Activated CD8-positive, alpha-beta T cell treated with anti-CD3 and anti-CD28 coated beads, Interleukin-2, amount 10 ng/mL, durations not matched to agents 7 days and 5 days (primary cell): ENCODE measurements around the gene CISTR. TPM values are rescaled to one million over a fixed set of nuclear protein-coding genes. Genes with fewer than 3 reads are reported as not detected.

Experiments used
- ATAC-seq: fragments of 150-1000 bp; cut with Tn5 transposase; one replicate; pipeline ENCODE4 v1.10.0; 2021; ENCODE audit warnings: moderate library complexity
- CTCF ChIA-PET: fragments of 350-600 bp; sonication (Branson Sonifier 250); formaldehyde crosslinking; loops from one replicate; lab custom pipeline; 2021; ENCODE audit warnings: antibody characterized with exemption; lab: Charles Lee
- POLR2A ChIA-PET: fragments of 350-600 bp; sonication (Branson Sonifier 250); formaldehyde crosslinking; loops from one replicate; lab custom pipeline; 2021; ENCODE audit warnings: antibody characterized with exemption; lab: Charles Lee
- DNase-seq: peaks from one replicate; pipeline ENCODE4 v3.0.0-alpha.2; 2020
- H3K27ac Mint-ChIP-seq: one replicate; pipeline ENCODE4 v1.8.0; 2021; ENCODE audit warnings: mild to moderate bottlenecking, mixed read lengths
- H3K27me3 Mint-ChIP-seq: one replicate; pipeline ENCODE4 v1.8.0; 2021; ENCODE audit warnings: low read depth, mixed read lengths
- H3K36me3 Mint-ChIP-seq: one replicate; pipeline ENCODE4 v1.8.0; 2021; ENCODE audit warnings: low read depth, mixed read lengths
- H3K4me1 Mint-ChIP-seq: one replicate; pipeline ENCODE4 v1.8.0; 2021; ENCODE audit warnings: low read depth, mixed read lengths
- H3K4me3 Mint-ChIP-seq: one replicate; pipeline ENCODE4 v1.8.0; 2021; ENCODE audit warnings: mild to moderate bottlenecking, mixed read lengths
- H3K9me3 Mint-ChIP-seq: one replicate; pipeline ENCODE4 v1.8.0; 2022; ENCODE audit warnings: mixed read lengths; ENCODE audit not compliant: insufficient read depth
- total RNA-seq, 2 experiments: library from RNA; stranded (reverse); gene quantifications; one replicate each; pipeline ENCODE4 v1.2.3, GENCODE V29; 2021

CISTR gene
- total RNA-seq, 2 experiments from 2014 or later, result not detected

DNA sequence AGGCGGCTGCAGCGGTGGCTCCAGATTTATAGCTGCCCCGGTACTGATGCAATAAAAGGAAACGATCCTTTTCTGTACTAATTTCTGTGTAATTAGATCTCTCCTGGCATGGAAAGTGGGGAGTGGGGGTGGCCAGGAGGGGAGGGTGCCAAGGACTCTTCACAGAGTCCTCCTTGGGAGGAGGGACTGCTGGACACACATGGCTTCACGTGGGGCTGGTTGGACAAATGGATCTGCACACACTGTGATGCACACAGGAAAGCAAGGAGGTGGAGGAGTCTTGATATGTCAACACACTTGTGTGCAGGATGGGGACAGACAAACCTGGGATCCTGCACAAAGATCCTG lies 52.1 kb downstream of the CISTR start:
- ChIA-PET CTCF (interaction anchor here (1.0 to 5.6 kb wide), 9 partner anchors 10 to 508 kb away, joined by 3 to 160 read pairs (median 4); partner anchors contain the start of gene ATP5MC2), POLR2A (no interaction called here)
- no peak for DNase-seq
- Mint-ChIP-seq H3K27ac (no peak overlapping the region), H3K9me3 (no peaks in the 10 kb centered on the region), H3K4me1 (peaks cover 25% of the 10 kb centered on the region), H3K36me3 (no peaks in the 10 kb centered on the region), H3K27me3 (peaks cover 81% of the 10 kb centered on the region), H3K4me3 (no peak overlapping the region)
- ATAC-seq, result no peak

DNA sequence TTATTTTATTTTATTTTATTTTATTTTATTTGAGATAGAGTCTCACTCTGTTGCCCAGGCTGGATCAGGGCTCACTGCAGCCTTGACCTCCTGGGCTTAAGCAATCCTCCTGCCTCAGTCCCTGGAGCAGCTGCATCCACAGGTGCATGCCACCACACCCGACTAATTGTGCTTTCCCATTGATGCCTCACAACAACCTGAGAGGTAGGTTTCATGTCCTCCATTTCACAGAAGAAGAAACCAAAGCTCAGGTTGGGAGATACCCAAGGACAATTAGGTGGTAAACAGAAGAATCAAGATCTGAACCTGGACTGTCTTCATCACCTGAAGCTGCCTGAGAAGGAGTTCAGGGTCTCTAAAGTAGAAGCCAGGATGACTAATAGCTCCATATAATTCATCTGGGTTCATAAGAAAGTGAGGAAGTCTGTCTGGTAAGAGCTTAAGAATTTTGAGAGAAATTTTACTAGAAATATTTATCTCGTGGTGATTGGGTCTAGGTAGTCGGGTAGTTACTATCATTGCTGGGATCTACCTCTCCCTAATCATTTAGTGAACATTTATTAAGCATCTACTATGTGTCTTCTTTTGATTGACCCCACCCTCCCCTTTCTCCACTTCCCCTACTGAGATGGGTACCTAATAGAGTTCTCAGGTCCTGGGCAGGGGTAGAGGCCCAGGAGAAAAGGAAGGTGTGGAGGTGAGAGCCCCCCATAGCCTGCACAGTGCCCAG lies 52.7 kb downstream of the CISTR start:
- peaks cover 29% of the 10 kb centered on the region for H3K4me1 Mint-ChIP-seq
- H3K36me3 Mint-ChIP-seq, result no peaks in the 10 kb centered on the region
- no peak overlapping the region for H3K27ac Mint-ChIP-seq
- ChIA-PET CTCF (interaction anchor here (0.6 to 5.6 kb wide), 9 partner anchors 8 to 509 kb away, joined by 3 to 160 read pairs (median 3); no protein-coding TSS in a partner anchor), POLR2A (no interaction called here)
- no peak overlapping the region for H3K4me3 Mint-ChIP-seq
- ATAC-seq (no peak), DNase-seq (no peak)
- H3K27me3 Mint-ChIP-seq, result peaks cover 81% of the 10 kb centered on the region
- no peaks in the 10 kb centered on the region for H3K9me3 Mint-ChIP-seq

DNA sequence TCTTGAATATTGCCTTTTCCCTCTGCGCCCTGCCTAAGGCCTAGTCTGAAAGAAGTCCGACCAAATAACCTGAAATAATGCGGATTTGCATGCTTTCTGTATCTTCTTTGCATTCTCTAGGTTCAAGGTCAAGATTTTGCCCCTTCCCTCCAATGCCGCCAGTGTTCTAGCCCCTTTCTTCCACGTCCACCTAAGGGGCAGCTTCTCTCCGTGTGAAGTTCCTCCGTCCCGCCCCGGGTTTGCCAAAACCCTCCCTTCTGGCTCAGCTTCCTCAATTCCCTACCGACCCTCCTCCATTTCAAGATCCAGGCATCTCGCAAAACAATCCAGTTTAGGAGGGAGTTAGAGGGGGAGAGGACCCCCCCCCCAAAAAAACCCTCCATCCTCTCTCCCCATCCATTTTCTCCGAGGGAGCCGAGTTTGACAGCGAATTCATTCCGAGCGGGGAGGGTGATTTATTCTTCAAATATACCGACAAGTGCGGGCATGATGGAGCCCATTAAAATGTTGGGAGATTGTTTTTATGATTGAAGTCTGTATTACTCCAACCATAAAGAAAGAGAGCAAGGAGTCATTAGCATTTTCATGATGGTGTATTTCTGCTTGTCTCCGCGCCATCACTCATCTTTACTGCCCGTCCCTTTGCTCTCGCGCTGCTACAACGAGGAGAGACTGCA lies 55.0 kb downstream of the CISTR start:
- DNase-seq (no peak), ATAC-seq (no peak)
- Mint-ChIP-seq H3K9me3 (no peaks in the 10 kb centered on the region), H3K27me3 (peaks cover 78% of the 10 kb centered on the region), H3K4me3 (no peak overlapping the region), H3K27ac (no peak overlapping the region), H3K36me3 (no peaks in the 10 kb centered on the region), H3K4me1 (peaks cover 27% of the 10 kb centered on the region)
- CTCF ChIA-PET, result interaction anchor here (5.6 kb wide), 1 partner anchor 46 kb away, joined by 160 read pairs; no protein-coding TSS in a partner anchor
- POLR2A ChIA-PET, result interaction anchor here (0.6 kb wide), 1 partner anchor 38 kb away, joined by 3 read pairs; no protein-coding TSS in a partner anchor

Other genes with a start within 250 kb of the CISTR start
- gene NPFF, start 244.5 kb downstream of the CISTR start, total RNA-seq, result not detected
- gene ATF7, start 125.6 kb downstream of the CISTR start, total RNA-seq, result 10 to 100 TPM; 27.7 to 28.7 TPM
- 100 to 1,000 TPM; 241 to 247 TPM for gene ATP5MC2, start 75.9 kb downstream of the CISTR start, total RNA-seq
- 10 to 100 TPM; 23.8 to 27.9 TPM for gene CALCOCO1, start 24.5 kb downstream of the CISTR start, total RNA-seq
- gene HOXC13, start 186.9 kb upstream of the CISTR start, total RNA-seq, result not detected
- gene HOXC12, start 202.9 kb upstream of the CISTR start, total RNA-seq, result not detected
- gene HOXC11, start 221.1 kb upstream of the CISTR start, total RNA-seq, result not detected
- gene HOTAIR, start 223.0 kb upstream of the CISTR start, total RNA-seq, result not detected
- not detected for gene HOXC10, start 233.2 kb upstream of the CISTR start, total RNA-seq
- not detected for gene HOXC9, start 248.2 kb upstream of the CISTR start, total RNA-seq